Calu3 (cell line): ENCODE results near the gene TNPO3. TPM values are rescaled to one million over a fixed set of nuclear protein-coding genes. Genes with fewer than 3 reads are reported as not detected.

Source experiments
- BruUV-seq: library from RNA; stranded (reverse); fragments of 400-500 nt; replicated peaks from 2 replicates; lab custom pipeline; 2021; lab: Mats Ljungman, UMichigan
- CTCF ChIA-PET: fragments of 300-600 bp; sonication (Branson Sonifier 250); formaldehyde crosslinking; loops from one replicate; lab custom pipeline; 2022; ENCODE audit warnings: antibody characterized with exemption; lab: Charles Lee
- DNase-seq: peaks from one replicate; pipeline ENCODE4 v3.0.0; 2022
- H3K27ac Mint-ChIP-seq: one replicate; pipeline ENCODE4 v1.8.0; 2022; ENCODE audit warnings: mixed read lengths; ENCODE audit not compliant: unreplicated experiment
- H3K27me3 Mint-ChIP-seq: one replicate; pipeline ENCODE4 v1.8.0; 2022; ENCODE audit warnings: mixed read lengths; ENCODE audit not compliant: unreplicated experiment
- H3K36me3 Mint-ChIP-seq: one replicate; pipeline ENCODE4 v1.8.0; 2022; ENCODE audit warnings: mild to moderate bottlenecking, moderate library complexity, mixed read lengths; ENCODE audit not compliant: insufficient read depth, unreplicated experiment
- H3K4me1 Mint-ChIP-seq: one replicate; pipeline ENCODE4 v1.8.0; 2022; ENCODE audit warnings: mild to moderate bottlenecking, low read depth, mixed read lengths; ENCODE audit not compliant: unreplicated experiment
- H3K4me3 Mint-ChIP-seq: one replicate; pipeline ENCODE4 v1.8.0; 2022; ENCODE audit warnings: mild to moderate bottlenecking, low read depth, moderate library complexity, mixed read lengths; ENCODE audit not compliant: unreplicated experiment
- H3K9me3 Mint-ChIP-seq: one replicate; pipeline ENCODE4 v1.8.0; 2022; ENCODE audit warnings: low read depth, mixed read lengths; ENCODE audit not compliant: unreplicated experiment
- CTCF ChIP-seq: fragments of 200-600 bp; IDR thresholded peaks from one replicate; pipeline ENCODE4 v1.8.0; 2022; ENCODE audit warnings: antibody characterized with exemption; ENCODE audit not compliant: unreplicated experiment
- intact Hi-C: fragments of 100-400 bp; cut with micrococcal nuclease; formaldehyde crosslinking; loops from one replicate; pipeline ENCODE4 v1.10.0; 2022; ENCODE audit not compliant: unreplicated experiment
- total RNA-seq: library from RNA; stranded (reverse); gene quantifications from 2 replicates; pipeline ENCODE4 v1.2.3, GENCODE V29; 2022

TNPO3 gene
- total RNA-seq, 1 experiment from 2014 or later, result 47.1 TPM

DNA sequence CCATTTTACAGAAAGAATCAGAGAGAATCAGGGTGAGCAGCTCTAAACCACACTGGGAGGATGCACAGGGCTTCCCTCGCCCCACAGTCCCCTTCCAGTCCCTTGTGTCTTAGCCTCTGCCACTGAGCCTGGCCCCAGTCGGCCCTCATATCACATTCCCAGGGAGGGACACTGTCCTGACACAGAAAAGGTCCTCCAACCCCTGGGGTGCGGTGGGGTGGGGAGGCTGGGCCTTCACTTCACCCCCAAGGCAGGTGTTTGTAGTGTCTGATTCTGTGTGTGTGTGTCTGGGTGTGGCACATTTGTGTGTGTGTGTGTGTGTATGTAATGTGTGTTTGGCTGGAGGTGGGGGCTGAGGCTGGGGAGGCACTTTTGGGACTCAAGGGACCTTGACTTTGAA lies 142.6 kb downstream of the TNPO3 start:
- no peak for DNase-seq
- Mint-ChIP-seq H3K4me1 (peaks cover 32% of the 10 kb centered on the region), H3K4me3 (no peak overlapping the region), H3K36me3 (no peaks in the 10 kb centered on the region), H3K27ac (no peak overlapping the region), H3K27me3 (peaks cover 75% of the 10 kb centered on the region), H3K9me3 (no peaks in the 10 kb centered on the region)
- no peak for TF ChIP-seq CTCF
- intact Hi-C loops, result no loop called here
- CTCF ChIA-PET, result no interaction called here
- no TSS peak for BruUV-seq

- no TSS peak for BruUV-seq
- CTCF ChIA-PET, result interaction anchor here (1.2 kb wide), 1 partner anchor 174 kb away, joined by 3 read pairs; no protein-coding TSS in a partner anchor
- H3K4me3 Mint-ChIP-seq, result no peak overlapping the region
These were observed 143.4 kb downstream of the TNPO3 start for GRCh38 chr7:128911423-128912031.

GRCh38 chr7:128910569-128910945 lies 144.4 kb downstream of the TNPO3 start, which contains the start of gene KCP:
Gene KCP (minus strand): TSS chr7:128910709. CDS start chr7:128910676, 33 bp downstream.
- CTCF ChIA-PET, result interaction anchor here (1.2 kb wide), 1 partner anchor 173 kb away, joined by 3 read pairs; no protein-coding TSS in a partner anchor
- no peaks in the 10 kb centered on the region for H3K36me3 Mint-ChIP-seq
- no peak for DNase-seq
- no peaks in the 10 kb centered on the region for H3K9me3 Mint-ChIP-seq
- H3K27me3 Mint-ChIP-seq, result peaks cover 71% of the 10 kb centered on the region
- intact Hi-C loops, result no loop called here
- H3K4me1 Mint-ChIP-seq, result peaks cover 30% of the 10 kb centered on the region
- no peak for TF ChIP-seq CTCF
- peak within 1 kb of the TSS; percentile 45 for H3K4me3 Mint-ChIP-seq
- H3K27ac Mint-ChIP-seq, result no peak within 1 kb of the TSS
- no TSS peak for BruUV-seq

More at GRCh38 chr7:128911423-128912031, 143.4 kb downstream of the TNPO3 start:
- intact Hi-C loops, result no loop called here
- no peak for TF ChIP-seq CTCF
- Mint-ChIP-seq H3K36me3 (no peaks in the 10 kb centered on the region), H3K9me3 (no peaks in the 10 kb centered on the region), H3K27ac (no peak overlapping the region), H3K4me1 (peaks cover 32% of the 10 kb centered on the region), H3K27me3 (peaks cover 75% of the 10 kb centered on the region)
- no peak for DNase-seq

GRCh38 chr7:128909625-128910568 lies 145.0 kb downstream of the TNPO3 start:
- BruUV-seq, result no TSS peak
- no peak for DNase-seq
- no peaks in the 10 kb centered on the region for H3K9me3 Mint-ChIP-seq
- H3K4me1 Mint-ChIP-seq, result peaks cover 25% of the 10 kb centered on the region
- intact Hi-C loops, result no loop called here
- no peak overlapping the region for H3K27ac Mint-ChIP-seq
- no peak for TF ChIP-seq CTCF
- H3K27me3 Mint-ChIP-seq, result peaks cover 64% of the 10 kb centered on the region
- peak overlapping the region; percentile 45 for H3K4me3 Mint-ChIP-seq
- CTCF ChIA-PET, result interaction anchor here (0.7 to 1.2 kb wide), 2 partner anchors 48 to 173 kb away, joined by 3 to 6 read pairs; no protein-coding TSS in a partner anchor
- H3K36me3 Mint-ChIP-seq, result no peaks in the 10 kb centered on the region
